Measurements from ENCODE around the gene GC. TPM values are rescaled to one million over a fixed set of nuclear protein-coding genes. Genes with fewer than 3 reads are reported as not detected.

Gene GC
- total RNA-seq, 1 donor from 2014 or later = 0.86 TPM

- no peak for DNase-seq
- ATAC-seq = no peak
- intact Hi-C loops (cut with DNase I) = no loop called here
Measured at GRCh38 chr4:71732706-71733105, 51.2 kb downstream of the GC start.

GRCh38 chr4:71732066-71732465 is 51.8 kb downstream of the GC start:
- Histone ChIP-seq H3K27me3 (ENCODE audit: low read depth) (no peaks in the 10 kb centered on the region), H3K36me3 (no peaks in the 10 kb centered on the region), H3K4me3 (no peak overlapping the region), H3K27ac (no peak overlapping the region), H3K4me1 (no peaks in the 10 kb centered on the region), H3K9me3 (no peaks in the 10 kb centered on the region)
- no peak for ATAC-seq
- DNase-seq = no peak
- no peak for TF ChIP-seq CTCF (IDR thresholded peaks at IDR 0.05)
- intact Hi-C loops (cut with DNase I) = no loop called here

More at GRCh38 chr4:71732706-71733105, 51.2 kb downstream of the GC start:
- TF ChIP-seq CTCF (IDR thresholded peaks at IDR 0.05) = peak; percentile 25
- H3K27ac ChIP-seq = no peak overlapping the region
- H3K36me3 ChIP-seq = no peaks in the 10 kb centered on the region
- no peaks in the 10 kb centered on the region for H3K4me1 ChIP-seq
- H3K4me3 ChIP-seq = no peak overlapping the region
- no peaks in the 10 kb centered on the region for H3K27me3 ChIP-seq (ENCODE audit: low read depth)
- H3K9me3 ChIP-seq = no peaks in the 10 kb centered on the region

- Histone ChIP-seq H3K4me3 (no peak overlapping the region), H3K4me1 (no peaks in the 10 kb centered on the region), H3K36me3 (no peaks in the 10 kb centered on the region), H3K9me3 (no peaks in the 10 kb centered on the region), H3K27ac (no peak overlapping the region), H3K27me3 (ENCODE audit: low read depth) (no peaks in the 10 kb centered on the region)
- DNase-seq (no peak), ATAC-seq (no peak)
- intact Hi-C loops (cut with DNase I) = no loop called here
- TF ChIP-seq CTCF (IDR thresholded peaks at IDR 0.05) = no peak
Measured at GRCh38 chr4:71729856-71730255, 54.0 kb downstream of the GC start.

GRCh38 chr4:71713611-71714203 is 70.2 kb downstream of the GC start:
- Histone ChIP-seq H3K27ac (no peak overlapping the region), H3K9me3 (no peaks in the 10 kb centered on the region), H3K4me1 (no peaks in the 10 kb centered on the region), H3K27me3 (ENCODE audit: low read depth) (no peaks in the 10 kb centered on the region), H3K4me3 (no peak overlapping the region), H3K36me3 (no peaks in the 10 kb centered on the region)
- DNase-seq = no peak
- ATAC-seq = peak; percentile 66 to 70
- intact Hi-C loops (cut with DNase I) = loop anchor here (10.0 kb wide), 1 partner anchor 529 kb away; no protein-coding TSS in a partner anchor
- TF ChIP-seq CTCF (IDR thresholded peaks at IDR 0.05) = peak; percentile 59

GRCh38 chr4:71711985-71712348 is 71.9 kb downstream of the GC start:
- no peak overlapping the region for H3K4me3 ChIP-seq
- H3K4me1 ChIP-seq = no peaks in the 10 kb centered on the region
- no peak for DNase-seq
- no peak overlapping the region for H3K27ac ChIP-seq
- intact Hi-C loops (cut with DNase I) = loop anchor here (10.0 kb wide), 1 partner anchor 527 kb away; no protein-coding TSS in a partner anchor
- no peak for ATAC-seq
- H3K36me3 ChIP-seq = no peaks in the 10 kb centered on the region
- H3K9me3 ChIP-seq = no peaks in the 10 kb centered on the region
- no peak for TF ChIP-seq CTCF (IDR thresholded peaks at IDR 0.05)
- no peaks in the 10 kb centered on the region for H3K27me3 ChIP-seq (ENCODE audit: low read depth)
